DOHH2 (cell line): ENCODE data around the gene MICU2.

ENCODE experiments used
- H3F3A ChIP-seq: fragments of 200-600 bp; sonication (generic), shearing (Covaris generic); 2 replicates; pipeline ENCODE4 v1.6.0; 2016; ENCODE audit warnings: antibody characterized with exemption, mild to moderate bottlenecking; ENCODE audit not compliant: control insufficient read depth, insufficient read depth
- H3K27ac ChIP-seq: fragments of 200-600 bp; sonication (generic); 2 replicates; pipeline ENCODE4 v1.5.1; 2014; ENCODE audit warnings: low read depth, mild to moderate bottlenecking, low read length, moderate library complexity
- H3K27me3 ChIP-seq: fragments of 200-600 bp; sonication (generic); 2 replicates; pipeline ENCODE4 v1.6.1; 2014; ENCODE audit warnings: mild to moderate bottlenecking, low read length, mixed read lengths; ENCODE audit not compliant: control insufficient read depth
- H3K36me3 ChIP-seq: fragments of 200-600 bp; sonication (generic); 2 replicates; pipeline ENCODE4 v1.6.1; 2014; ENCODE audit warnings: mild to moderate bottlenecking, low read length, moderate library complexity, mixed read lengths; ENCODE audit not compliant: control insufficient read depth
- H3K4me1 ChIP-seq: fragments of 200-600 bp; sonication (generic); 2 replicates; pipeline ENCODE4 v1.6.1; 2014; ENCODE audit warnings: mild to moderate bottlenecking, low read length, mixed read lengths; ENCODE audit not compliant: control insufficient read depth
- H3K4me2 ChIP-seq: fragments of 200-600 bp; sonication (generic); 2 replicates; pipeline ENCODE4 v1.6.0; 2014; ENCODE audit warnings: mild to moderate bottlenecking, low read length, moderate library complexity
- H3K4me3 ChIP-seq: fragments of 200-600 bp; sonication (generic); 2 replicates; pipeline ENCODE4 v1.5.1; 2014; ENCODE audit warnings: mild to moderate bottlenecking, low read length, mixed read lengths
- H3K79me2 ChIP-seq: fragments of 200-600 bp; sonication (generic); 2 replicates; pipeline ENCODE4 v1.6.1; 2014; ENCODE audit warnings: mild to moderate bottlenecking, low read length, mixed read lengths; ENCODE audit not compliant: control insufficient read depth
- H3K9me2 ChIP-seq: fragments of 200-600 bp; sonication (generic); replicated peaks from 2 replicates; pipeline ENCODE4 v1.6.1; 2014; ENCODE audit warnings: mild to moderate bottlenecking, low read length, mixed read lengths; ENCODE audit not compliant: control insufficient read depth
- H3K9me3 ChIP-seq: fragments of 200-600 bp; sonication (generic); 2 replicates; pipeline ENCODE4 v1.6.1; 2014; ENCODE audit warnings: antibody characterized with exemption, low read length, mixed read lengths; ENCODE audit not compliant: control insufficient read depth, insufficient read depth
- H4K20me1 ChIP-seq: fragments of 200-600 bp; sonication (generic); 2 replicates; pipeline ENCODE4 v1.6.0; 2014; ENCODE audit warnings: low read depth, mild to moderate bottlenecking, antibody characterized with exemption, low read length, moderate library complexity; ENCODE audit not compliant: control insufficient read depth, insufficient read depth
- CTCF ChIP-seq: fragments of 200-600 bp; sonication (generic); IDR thresholded peaks from one replicate; pipeline ENCODE4 v1.5.1; 2014; ENCODE audit warnings: antibody characterized with exemption, mild to moderate bottlenecking, low read depth, low read length; ENCODE audit not compliant: poor library complexity, severe bottlenecking
- EZH2phosphoT487 ChIP-seq: fragments of 200-600 bp; sonication (generic); IDR thresholded peaks from 2 replicates; pipeline ENCODE4 v1.6.1; 2017; ENCODE audit warnings: borderline replicate concordance, mild to moderate bottlenecking, antibody characterized with exemption, low read length, moderate library complexity, mixed read lengths

Gene MICU2

GRCh38 chr13:21550918-21551317 is 53.1 kb downstream of the MICU2 start:
- Histone ChIP-seq H3K27ac (no peak overlapping the region), H3F3A (no peaks in the 10 kb centered on the region), H4K20me1 (no peaks in the 10 kb centered on the region), H3K27me3 (no peaks in the 10 kb centered on the region), H3K4me1 (no peaks in the 10 kb centered on the region), H3K4me3 (no peak overlapping the region), H3K9me3 (no peaks in the 10 kb centered on the region), H3K4me2 (no peak overlapping the region), H3K79me2 (0 out of 2 replicates have a peak, but pooled peaks cover 2% of the 10 kb centered on the region), H3K9me2 (no peaks in the 10 kb centered on the region), H3K36me3 (peaks cover 3% of the 10 kb centered on the region)
- TF ChIP-seq EZH2phosphoT487: no peak
- no peak for TF ChIP-seq CTCF

- no peak for TF ChIP-seq EZH2phosphoT487
- Histone ChIP-seq H3K9me3 (no peaks in the 10 kb centered on the region), H3K4me2 (no peak overlapping the region), H3K79me2 (peaks cover 4% of the 10 kb centered on the region; the same call in 1 of the 2 replicates), H3K36me3 (peaks cover 3% of the 10 kb centered on the region), H3K27me3 (no peaks in the 10 kb centered on the region), H3K4me3 (no peak overlapping the region), H3F3A (no peaks in the 10 kb centered on the region), H3K9me2 (no peaks in the 10 kb centered on the region), H4K20me1 (no peaks in the 10 kb centered on the region), H3K4me1 (no peaks in the 10 kb centered on the region), H3K27ac (no peak overlapping the region)
Observed at GRCh38 chr13:21549633-21550032, 54.3 kb downstream of the MICU2 start.

- Histone ChIP-seq H3K4me2 (no peak overlapping the region), H4K20me1 (no peaks in the 10 kb centered on the region), H3K27me3 (no peaks in the 10 kb centered on the region), H3K36me3 (peaks cover 3% of the 10 kb centered on the region), H3K4me3 (no peak overlapping the region), H3F3A (no peaks in the 10 kb centered on the region), H3K9me3 (no peaks in the 10 kb centered on the region), H3K79me2 (peaks cover 10% of the 10 kb centered on the region), H3K9me2 (no peaks in the 10 kb centered on the region), H3K27ac (no peak overlapping the region), H3K4me1 (no peaks in the 10 kb centered on the region)
- TF ChIP-seq CTCF: no peak
- no peak for TF ChIP-seq EZH2phosphoT487
Observed at GRCh38 chr13:21548577-21548976, 55.4 kb downstream of the MICU2 start.

- H3K9me2 ChIP-seq: no peaks in the 10 kb centered on the region
- TF ChIP-seq EZH2phosphoT487: no peak
- no peak for TF ChIP-seq CTCF
- peaks cover 17% of the 10 kb centered on the region for H3K79me2 ChIP-seq
- no peak overlapping the region for H3K27ac ChIP-seq
- H3K4me3 ChIP-seq: no peak overlapping the region
- peaks cover 3% of the 10 kb centered on the region for H3K36me3 ChIP-seq
- no peaks in the 10 kb centered on the region for H3K27me3 ChIP-seq
- H3F3A ChIP-seq: no peaks in the 10 kb centered on the region
- H3K4me1 ChIP-seq: no peaks in the 10 kb centered on the region
- H4K20me1 ChIP-seq: no peaks in the 10 kb centered on the region
- no peak overlapping the region for H3K4me2 ChIP-seq
- no peaks in the 10 kb centered on the region for H3K9me3 ChIP-seq
Observed at GRCh38 chr13:21546372-21546771, 57.6 kb downstream of the MICU2 start.
